NB4 (cell line): Measurements from ENCODE around the gene CNGA2.

ENCODE experiments used
- DNase-seq: peaks from one replicate; pipeline ENCODE4 v3.0.0; 2010; ENCODE audit warnings: low read depth
- H3K4me3 ChIP-seq: one replicate; pipeline ENCODE4 v1.5.1; 2011; ENCODE audit warnings: mild to moderate bottlenecking, low read depth, low read length, moderate library complexity
- CTCF ChIP-seq: IDR thresholded peaks from one replicate; pipeline ENCODE4 v1.5.1; 2012; ENCODE audit warnings: low read depth, low read length
- MAX ChIP-seq: IDR thresholded peaks from 2 replicates; pipeline ENCODE4 v1.6.1; 2011; ENCODE audit warnings: low read depth, low read length
- MYC ChIP-seq: IDR thresholded peaks from 2 replicates; pipeline ENCODE4 v1.6.1; 2011; ENCODE audit warnings: low read depth, low read length
- POLR2A ChIP-seq: IDR thresholded peaks from 2 replicates; pipeline ENCODE4 v1.6.1; 2011; ENCODE audit warnings: mild to moderate bottlenecking; ENCODE audit not compliant: insufficient read length; ENCODE audit errors: extremely low read depth

The CNGA2 gene

GRCh38 chrX:151737494-151737893 is 2.9 kb downstream of the CNGA2 start:
- no peak for TF ChIP-seq CTCF
- TF ChIP-seq POLR2A, result no peak
- no peak for TF ChIP-seq MYC
- TF ChIP-seq MAX, result no peak
- H3K4me3 ChIP-seq, result no peak overlapping the region
- DNase-seq, result no peak

GRCh38 chrX:151738751-151739150 is 4.2 kb downstream of the CNGA2 start:
- no peak for TF ChIP-seq MYC
- no peak for TF ChIP-seq CTCF
- no peak for TF ChIP-seq MAX
- TF ChIP-seq POLR2A, result no peak
- DNase-seq, result no peak
- no peak overlapping the region for H3K4me3 ChIP-seq

GRCh38 chrX:151741606-151742005 is 7.1 kb downstream of the CNGA2 start:
- TF ChIP-seq CTCF (no peak), POLR2A (no peak), MAX (no peak), MYC (no peak)
- H3K4me3 ChIP-seq, result no peak overlapping the region
- no peak for DNase-seq

- DNase-seq, result no peak
- no peak for TF ChIP-seq CTCF
- no peak for TF ChIP-seq MAX
- TF ChIP-seq POLR2A, result no peak
- no peak for TF ChIP-seq MYC
- no peak overlapping the region for H3K4me3 ChIP-seq
Observed at GRCh38 chrX:151742311-151742710, 7.8 kb downstream of the CNGA2 start.

GRCh38 chrX:151743651-151744470 is 9.3 kb downstream of the CNGA2 start:
- TF ChIP-seq POLR2A, result no peak
- no peak for TF ChIP-seq MAX
- TF ChIP-seq CTCF, result no peak
- no peak for TF ChIP-seq MYC
- no peak overlapping the region for H3K4me3 ChIP-seq
- no peak for DNase-seq
